SK-N-SH treated with all-trans-retinoic acid at 6 μM for 48 hours (cell line): ENCODE data around the gene NIT2.

Experiments
- CREB5 ChIP-seq: fragments of 250-450 bp; sonication (Bioruptor Pico); IDR thresholded peaks from 2 replicates; pipeline ENCODE4 v1.5.1; 2020; ENCODE audit warnings: low read depth, mild to moderate bottlenecking, moderate library complexity
- CSDC2 ChIP-seq: fragments of 250-450 bp; sonication (Bioruptor Pico); IDR thresholded peaks from 2 replicates; pipeline ENCODE4 v1.5.0; 2020; ENCODE audit warnings: mild to moderate bottlenecking, moderate library complexity
- OSR1 ChIP-seq: fragments of 250-450 bp; sonication (Bioruptor Pico); IDR thresholded peaks from 2 replicates; pipeline ENCODE4 v1.8.0; 2022; ENCODE audit warnings: moderate library complexity, mild to moderate bottlenecking, inconsistent platforms
- RARB ChIP-seq: fragments of 250-450 bp; sonication (Bioruptor Pico); IDR thresholded peaks from 2 replicates; pipeline ENCODE4 v1.8.0; 2021; ENCODE audit warnings: mild to moderate bottlenecking, moderate library complexity
- ZC3H10 ChIP-seq: fragments of 250-450 bp; sonication (Bioruptor Pico); IDR thresholded peaks from 2 replicates; pipeline ENCODE4 v1.5.1; 2021; ENCODE audit warnings: mild to moderate bottlenecking, moderate library complexity
- ZFP3 ChIP-seq: fragments of 250-450 bp; sonication (Bioruptor Pico); IDR thresholded peaks from 2 replicates; pipeline ENCODE4 v1.5.0; 2020; ENCODE audit warnings: mild to moderate bottlenecking, moderate library complexity
- ZNF70 ChIP-seq: fragments of 450-650 bp; formaldehyde crosslinking; IDR thresholded peaks from 2 replicates; pipeline ENCODE4 v1.5.0; 2020; ENCODE audit warnings: mild to moderate bottlenecking, moderate library complexity
- ZNF8 ChIP-seq: fragments of 450-650 bp; formaldehyde crosslinking; IDR thresholded peaks from 2 replicates; pipeline ENCODE4 v1.5.0; 2020; ENCODE audit warnings: mild to moderate bottlenecking, moderate library complexity

- TF ChIP-seq ZNF70 = no peak
- no peak for TF ChIP-seq CSDC2 (CRISPR knock-in tag)
- TF ChIP-seq RARB = no peak
- TF ChIP-seq CREB5 (CRISPR knock-in tag) = no peak
- no peak for TF ChIP-seq ZFP3 (CRISPR knock-in tag)
- no peak for TF ChIP-seq ZC3H10 (CRISPR knock-in tag)
- no peak for TF ChIP-seq ZNF8 (CRISPR knock-in tag)
- TF ChIP-seq OSR1 (CRISPR knock-in tag) = no peak
These were observed 23.9 kb downstream of the NIT2 start for GRCh38 chr3:100358413-100358812.
